GM10248 (cell line): ENCODE results near the gene MGAT5B.
"Not testable (repeated sequence)": the region's sequence is repeated elsewhere in the genome, so short reads cannot be mapped to it uniquely, and the experiment has no call there.

Experiments
- CTCF ChIA-PET: fragments of 300-600 bp; sonication (Branson Sonifier 250); formaldehyde crosslinking; extraction: SDS; loops from one replicate; lab custom pipeline; 2021; ENCODE audit warnings: antibody characterized with exemption; lab: Yijun Ruan, JAX
- POLR2A ChIA-PET: fragments of 350-650 bp; sonication (Branson Sonifier 250); formaldehyde crosslinking; extraction: SDS; loops from one replicate; lab custom pipeline; 2020; ENCODE audit warnings: antibody characterized with exemption; lab: Yijun Ruan, JAX
- DNase-seq: peaks from one replicate; pipeline ENCODE4 v3.0.0; 2012; ENCODE audit errors: extremely low spot score
- TF ChIP-seq, protein P1 (sequence below): IDR thresholded peaks from 2 replicates; pipeline ENCODE4 v1.5.1; 2012; ENCODE audit warnings: mild to moderate bottlenecking, low read depth; ENCODE audit errors: extremely low read depth, missing control alignments, control extremely low read depth

The MGAT5B gene

DNA sequence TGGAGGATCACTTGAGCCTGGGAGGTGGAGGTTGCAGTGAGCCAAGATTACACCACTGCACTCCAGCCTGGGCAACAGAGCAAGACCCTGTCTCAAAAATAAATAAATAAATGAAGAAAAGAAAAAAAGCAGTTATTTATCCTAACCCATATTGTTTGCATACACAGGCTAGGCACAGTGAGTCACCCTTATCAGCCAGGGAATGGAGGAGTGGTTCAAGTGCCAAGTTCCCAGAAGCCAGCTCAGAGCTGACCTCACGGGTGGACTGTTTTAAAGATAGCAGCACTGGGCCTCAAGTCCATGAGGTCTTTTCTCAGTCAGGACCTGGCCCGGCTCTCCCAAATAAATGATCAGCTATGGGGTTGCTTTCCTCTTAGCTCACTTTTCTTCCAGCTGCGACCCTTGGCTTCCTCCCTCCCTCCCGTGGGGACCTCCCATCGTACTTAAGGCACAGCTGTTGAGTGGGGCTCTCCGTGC, 22.6 kb upstream of the MGAT5B start:
- no peak for DNase-seq
- ChIA-PET POLR2A (no interaction called here), CTCF (interaction anchor here (0.7 kb wide), 1 partner anchor 9 kb away, joined by 3 read pairs; no protein-coding TSS in a partner anchor)
- TF ChIP-seq, protein P1, sequence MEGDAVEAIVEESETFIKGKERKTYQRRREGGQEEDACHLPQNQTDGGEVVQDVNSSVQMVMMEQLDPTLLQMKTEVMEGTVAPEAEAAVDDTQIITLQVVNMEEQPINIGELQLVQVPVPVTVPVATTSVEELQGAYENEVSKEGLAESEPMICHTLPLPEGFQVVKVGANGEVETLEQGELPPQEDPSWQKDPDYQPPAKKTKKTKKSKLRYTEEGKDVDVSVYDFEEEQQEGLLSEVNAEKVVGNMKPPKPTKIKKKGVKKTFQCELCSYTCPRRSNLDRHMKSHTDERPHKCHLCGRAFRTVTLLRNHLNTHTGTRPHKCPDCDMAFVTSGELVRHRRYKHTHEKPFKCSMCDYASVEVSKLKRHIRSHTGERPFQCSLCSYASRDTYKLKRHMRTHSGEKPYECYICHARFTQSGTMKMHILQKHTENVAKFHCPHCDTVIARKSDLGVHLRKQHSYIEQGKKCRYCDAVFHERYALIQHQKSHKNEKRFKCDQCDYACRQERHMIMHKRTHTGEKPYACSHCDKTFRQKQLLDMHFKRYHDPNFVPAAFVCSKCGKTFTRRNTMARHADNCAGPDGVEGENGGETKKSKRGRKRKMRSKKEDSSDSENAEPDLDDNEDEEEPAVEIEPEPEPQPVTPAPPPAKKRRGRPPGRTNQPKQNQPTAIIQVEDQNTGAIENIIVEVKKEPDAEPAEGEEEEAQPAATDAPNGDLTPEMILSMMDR: no peak

DNA sequence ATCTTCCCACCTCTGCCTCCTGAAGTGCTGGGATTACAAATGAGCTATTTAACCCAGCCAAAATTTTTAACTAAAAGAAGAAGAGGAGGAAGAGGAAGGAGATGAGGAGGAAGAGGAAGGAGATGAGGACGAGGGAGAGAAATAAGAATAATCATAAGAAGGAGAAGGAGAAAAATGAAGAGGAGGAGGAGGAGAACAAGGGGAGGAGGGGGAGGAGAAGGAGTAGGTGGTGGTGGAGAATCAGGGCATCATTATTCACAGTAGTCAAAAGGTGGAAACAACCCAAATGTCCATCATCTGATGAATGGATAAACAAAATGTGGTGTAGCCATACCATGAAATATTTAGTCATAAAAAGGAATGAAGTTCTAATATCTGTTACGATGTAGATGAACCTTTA, 21.2 kb upstream of the MGAT5B start:
- POLR2A ChIA-PET: interaction anchor here (0.6 to 0.7 kb wide), 3 partner anchors 99 to 872 kb away, joined by 3 to 4 read pairs (median 3); no protein-coding TSS in a partner anchor
- no peak for DNase-seq
- TF ChIP-seq, protein P1: no peak
- CTCF ChIA-PET: no interaction called here

DNA sequence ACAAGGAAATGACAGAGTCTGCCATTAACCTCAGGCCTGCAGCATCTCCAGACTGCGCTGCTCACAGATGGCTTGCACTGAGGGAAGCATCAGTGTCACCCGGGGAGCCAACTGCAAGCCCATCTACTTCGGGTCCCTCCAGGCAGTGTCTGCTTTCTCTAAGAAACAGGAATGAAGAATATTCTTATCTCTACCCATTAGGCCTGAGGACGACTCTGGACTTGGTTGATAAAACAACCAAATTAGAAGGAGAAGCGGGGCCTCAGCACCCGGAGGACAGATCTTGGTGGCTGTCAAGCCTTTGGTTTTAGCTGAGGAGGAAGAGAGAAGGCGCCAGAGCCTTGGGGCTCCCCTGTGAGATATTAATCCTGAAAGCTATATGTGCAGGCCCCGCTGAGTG, 19.5 kb upstream of the MGAT5B start:
- POLR2A ChIA-PET: no interaction called here
- CTCF ChIA-PET: no interaction called here
- TF ChIP-seq, protein P1: no peak
- no peak for DNase-seq

DNA sequence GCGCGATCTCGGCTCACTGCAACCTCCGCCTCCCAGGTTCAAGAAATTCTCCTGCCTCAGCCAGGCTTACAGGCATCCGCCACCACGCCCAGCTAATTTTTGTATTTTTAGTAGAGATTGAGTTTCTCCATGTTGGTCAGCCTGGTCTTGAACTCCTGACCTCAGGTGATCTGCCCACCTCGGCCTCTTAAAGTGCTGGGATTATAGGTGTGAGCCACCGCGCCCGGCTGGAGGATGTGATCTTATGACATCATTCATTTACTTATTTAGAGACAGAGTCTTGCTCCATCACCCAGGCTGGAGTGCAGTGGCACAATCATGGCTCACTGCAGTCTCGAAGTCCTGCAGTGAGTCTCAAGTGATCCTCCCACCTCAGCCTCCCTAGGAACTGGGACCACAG, 19.0 kb upstream of the MGAT5B start:
- POLR2A ChIA-PET, CTCF ChIA-PET, DNase-seq: not testable (repeated sequence)

DNA sequence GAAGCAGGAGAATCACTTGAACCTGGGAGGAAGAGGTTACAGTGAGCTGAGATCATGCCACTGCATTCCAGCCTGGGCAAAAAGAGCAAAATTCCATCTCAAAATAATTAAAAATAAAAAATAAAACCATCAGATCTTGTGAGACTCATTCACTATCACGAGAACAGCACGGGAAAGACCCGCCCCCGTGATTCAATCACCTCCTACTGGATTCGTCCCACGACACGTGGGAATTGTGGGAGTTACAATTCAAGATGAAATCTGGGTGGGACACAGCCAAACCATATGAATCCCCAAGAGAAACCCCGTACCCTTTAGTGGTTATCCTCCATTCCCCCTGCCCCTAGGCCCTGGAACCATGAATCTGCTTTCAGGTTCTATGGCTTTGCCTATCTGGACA, 15.4 kb upstream of the MGAT5B start:
- TF ChIP-seq, protein P1: no peak
- ChIA-PET CTCF (interaction anchor here (1.2 kb wide), 2 partner anchors 15 to 204 kb away, joined by 3 read pairs; partner anchors contain the start of gene MGAT5B), POLR2A (no interaction called here)
- no peak for DNase-seq

DNA sequence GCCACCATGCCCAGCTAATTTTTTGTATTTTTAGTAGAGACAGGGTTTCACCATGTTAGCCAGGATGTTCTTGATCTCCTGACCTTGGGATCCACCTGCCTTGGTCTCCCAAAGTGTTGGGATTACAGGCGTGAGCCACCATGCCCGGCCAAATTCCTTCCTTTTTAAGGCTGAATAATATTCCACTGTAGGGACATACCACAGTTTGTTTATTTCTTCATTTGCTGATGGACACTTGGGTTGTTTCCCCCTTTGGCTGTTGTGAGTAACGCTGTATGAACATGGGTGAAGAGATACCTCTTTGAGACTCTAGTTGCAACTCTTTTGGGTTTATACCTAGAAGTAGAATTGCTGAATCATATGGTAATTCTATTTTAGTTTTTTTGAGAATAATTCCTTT, 13.1 kb upstream of the MGAT5B start:
- no peak for DNase-seq
- POLR2A ChIA-PET: no interaction called here
- CTCF ChIA-PET: interaction anchor here (5.6 kb wide), 1 partner anchor 12 kb away, joined by 27 read pairs; the partner anchor contains the start of gene MGAT5B
- TF ChIP-seq, protein P1: no peak

DNA sequence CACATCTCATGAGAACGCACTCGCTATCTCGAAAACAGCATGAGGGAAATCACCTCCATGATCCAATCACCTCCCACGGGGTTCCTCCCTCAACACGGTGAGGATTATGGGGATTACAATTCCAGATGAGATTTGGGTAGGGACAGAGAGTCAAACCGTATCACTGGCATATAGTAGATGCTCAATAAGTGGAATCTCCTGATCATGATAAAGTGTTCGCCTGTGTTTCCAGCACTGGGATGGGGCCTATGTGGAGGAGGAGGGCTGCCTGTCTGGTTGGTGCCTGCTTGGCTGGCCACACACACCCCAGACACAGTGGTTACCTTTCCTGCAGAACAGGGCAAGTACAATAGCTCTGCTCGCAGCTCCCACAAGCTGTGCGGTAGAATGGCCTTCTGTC, 6.1 kb upstream of the MGAT5B start:
- ChIA-PET POLR2A (no interaction called here), CTCF (interaction anchor here (0.8 kb wide), 1 partner anchor 200 kb away, joined by 3 read pairs; no protein-coding TSS in a partner anchor)

More for the DNA sequence above, 6.1 kb upstream of the MGAT5B start:
- no peak for DNase-seq
- TF ChIP-seq, protein P1: no peak
